GM19372 (cell line): Measurements from ENCODE around the gene LYZL1.
"Not testable (repeated sequence)": the region's sequence is repeated elsewhere in the genome, so short reads cannot be mapped to it uniquely, and the experiment has no call there.

ENCODE experiments used
- ATAC-seq: cut with Tn5 transposase; IDR thresholded peaks from one replicate; pipeline ENCODE4 v1.9.1; 2021; ENCODE audit warnings: mild to moderate bottlenecking, low read depth, moderate library complexity; ENCODE audit not compliant: unreplicated experiment

LYZL1 gene

DNA sequence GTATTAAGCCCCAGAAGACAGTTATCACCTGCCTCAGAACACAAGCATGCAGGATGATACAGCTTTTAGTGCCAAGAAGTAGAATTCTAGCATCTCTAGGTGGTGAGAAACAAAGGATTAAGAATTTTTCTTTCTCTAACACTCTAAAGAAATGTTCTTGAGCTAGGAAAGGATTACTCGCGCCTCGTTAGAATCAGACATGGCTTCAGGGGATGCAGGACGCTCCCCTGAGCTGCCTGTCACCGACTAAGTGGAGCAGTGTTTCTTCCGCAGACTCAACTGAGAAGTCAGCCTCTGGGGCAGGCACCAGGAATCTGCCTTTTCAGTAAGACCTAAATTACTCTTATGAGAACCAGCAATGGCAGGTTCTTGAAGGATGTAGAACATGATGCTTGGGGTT, at the start of gene LYZL1:
LYZL1 (plus strand) TSS at position 165 of the 400 bp plus-strand sequence. CDS start 2,798 bp downstream, outside the sequence.
- not testable (repeated sequence) for ATAC-seq

DNA sequence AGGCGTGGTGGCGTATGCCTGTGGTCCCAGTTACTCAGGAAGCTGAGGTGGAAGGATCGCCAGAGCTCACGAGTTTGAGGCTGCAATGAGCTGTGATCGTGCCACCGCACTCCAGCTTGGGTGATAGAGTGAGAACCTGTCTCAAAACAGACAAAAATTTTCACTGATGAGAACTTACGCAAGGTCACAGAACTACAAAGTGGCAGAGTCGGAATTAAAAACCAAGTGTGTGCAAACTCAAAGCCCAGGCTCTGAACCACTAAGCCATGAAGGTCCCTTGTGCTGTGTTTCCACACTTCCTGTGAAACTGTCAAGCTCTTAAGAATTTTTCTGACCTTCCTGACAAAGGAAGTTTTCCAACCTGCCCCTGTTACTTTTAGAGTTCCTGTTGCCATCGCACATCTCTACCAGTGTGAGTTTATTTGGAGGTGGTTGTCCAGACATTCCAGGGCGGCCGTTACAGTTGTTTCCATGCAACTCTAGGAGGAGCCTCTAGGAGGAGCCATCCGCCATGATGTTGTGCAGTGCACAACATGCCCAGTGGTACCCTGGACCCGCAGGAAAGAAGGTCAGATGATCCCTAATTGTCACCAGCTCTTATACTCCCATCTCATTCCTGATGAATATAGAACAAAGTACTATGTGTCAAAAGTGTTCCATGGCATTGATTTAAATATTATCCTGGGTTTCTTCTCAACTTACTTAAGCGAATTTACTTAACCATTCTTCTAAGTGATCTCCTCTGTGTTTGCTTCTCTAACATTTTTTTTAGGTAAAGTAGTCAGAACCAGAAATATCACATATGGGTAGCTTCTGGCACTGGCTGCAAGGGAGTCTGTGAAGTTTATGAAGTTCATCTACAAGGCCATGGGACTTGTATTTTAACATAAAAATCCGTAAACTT, 49.0 kb upstream of the LYZL1 start:
- ATAC-seq, result no peak

DNA sequence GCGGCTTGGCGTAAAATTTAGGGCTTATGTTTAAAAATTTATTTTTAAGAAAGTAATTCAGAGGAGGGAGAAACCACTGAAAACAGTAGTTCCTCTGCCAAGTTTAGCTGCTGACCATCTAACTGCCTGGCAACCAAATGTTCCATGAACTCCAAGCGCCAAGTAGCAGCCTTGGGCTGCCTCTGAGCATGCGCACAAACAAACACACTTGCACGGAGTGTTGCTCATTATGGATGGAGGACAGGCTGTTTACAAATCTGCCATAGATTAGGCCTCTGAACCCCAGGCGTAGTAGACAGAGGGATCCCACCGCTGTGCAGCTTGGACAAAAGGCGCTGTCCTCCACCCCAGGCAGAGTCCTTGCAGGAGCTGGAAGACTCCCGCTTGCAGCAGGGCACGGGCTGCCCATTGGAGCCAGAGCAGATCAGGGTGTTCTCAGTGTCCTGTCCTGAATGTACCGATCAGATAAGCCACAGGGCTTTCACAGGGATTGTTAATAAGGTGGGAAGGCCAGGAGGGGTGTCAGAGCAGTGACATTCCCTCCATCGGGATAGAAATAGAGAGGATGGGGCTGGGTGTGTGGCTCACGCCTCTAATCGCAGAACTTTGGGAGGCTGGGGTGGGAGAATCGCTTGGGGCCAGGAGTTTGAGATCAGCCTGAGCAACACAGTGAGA, 47.7 kb upstream of the LYZL1 start:
- no peak for ATAC-seq

DNA sequence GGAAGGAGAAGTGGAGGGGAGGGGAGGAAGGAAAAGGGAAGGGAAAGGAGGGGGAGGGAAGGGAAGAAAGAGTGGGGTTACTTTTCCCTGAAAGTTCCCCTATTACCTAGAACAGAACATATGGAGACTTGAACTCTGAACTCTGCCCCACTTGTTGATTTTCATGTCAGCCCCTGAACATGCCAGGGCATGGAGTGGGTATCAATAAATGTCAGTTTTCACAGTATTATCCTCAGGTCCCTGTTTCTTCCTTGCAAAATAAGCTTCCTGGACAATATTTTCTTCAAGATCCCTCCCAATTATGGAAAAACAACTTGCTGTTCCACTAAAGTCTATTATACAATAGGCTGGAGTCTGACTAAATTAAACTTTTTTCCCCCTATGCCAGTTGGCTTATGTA, 46.9 kb upstream of the LYZL1 start:
- ATAC-seq, result no peak

DNA sequence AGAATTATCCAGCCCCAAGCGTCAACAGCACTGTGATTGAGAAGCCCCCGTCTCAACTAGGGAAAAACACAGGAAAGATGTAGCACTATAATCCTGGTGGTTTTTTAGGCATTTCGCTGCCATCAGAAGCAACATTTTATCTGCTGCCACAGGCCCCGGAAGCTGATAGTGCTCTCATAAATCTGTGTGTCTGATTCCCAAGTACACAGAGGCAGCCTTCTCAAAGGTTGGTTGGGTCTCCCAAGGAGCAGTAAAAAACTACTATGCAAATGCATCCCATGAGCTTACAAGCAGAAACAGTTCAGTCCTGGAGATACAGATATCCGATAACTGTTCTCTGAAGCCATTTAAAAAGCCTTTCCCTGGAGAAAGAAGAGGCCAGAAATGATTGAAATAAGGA, 45.8 kb upstream of the LYZL1 start:
- ATAC-seq, result no peak

DNA sequence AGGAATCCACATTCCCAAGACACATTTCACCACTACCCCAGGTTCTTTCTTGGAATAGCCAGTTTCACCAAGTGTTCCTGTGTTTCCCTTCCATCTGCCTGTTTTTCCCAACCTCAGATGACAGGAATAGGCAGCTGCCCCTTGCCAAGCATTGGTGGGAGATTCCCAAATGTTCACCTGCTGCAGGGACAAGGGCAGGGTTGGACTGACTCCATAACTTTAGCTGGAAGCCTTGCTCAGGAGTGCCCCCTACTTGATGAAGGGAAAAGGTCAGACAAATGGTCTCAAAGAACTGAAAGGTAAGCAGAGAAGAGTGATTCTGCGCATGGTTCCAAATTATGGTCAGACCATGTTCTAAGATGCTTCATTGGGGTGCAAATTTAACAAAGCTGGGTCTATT, 45.1 kb upstream of the LYZL1 start:
- no peak for ATAC-seq

DNA sequence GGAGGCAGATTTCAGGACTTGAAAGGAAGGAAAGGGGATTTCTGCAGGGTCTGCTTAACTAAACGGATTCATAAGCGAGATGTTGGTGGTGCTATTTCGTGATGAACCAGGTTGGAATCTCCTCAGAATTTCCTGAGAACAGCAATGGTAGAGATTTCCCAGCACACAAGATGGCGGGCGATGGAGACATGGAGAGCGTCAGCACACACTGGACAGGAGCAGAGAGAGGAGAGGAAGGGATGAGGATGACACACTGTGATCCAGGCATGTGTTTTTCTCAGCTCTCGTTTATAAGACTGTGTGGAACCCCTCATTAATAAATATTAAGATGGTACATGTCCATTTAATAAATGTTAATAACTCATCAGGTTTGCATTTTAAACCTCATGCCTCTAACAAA, 43.9 kb upstream of the LYZL1 start:
- no peak for ATAC-seq

DNA sequence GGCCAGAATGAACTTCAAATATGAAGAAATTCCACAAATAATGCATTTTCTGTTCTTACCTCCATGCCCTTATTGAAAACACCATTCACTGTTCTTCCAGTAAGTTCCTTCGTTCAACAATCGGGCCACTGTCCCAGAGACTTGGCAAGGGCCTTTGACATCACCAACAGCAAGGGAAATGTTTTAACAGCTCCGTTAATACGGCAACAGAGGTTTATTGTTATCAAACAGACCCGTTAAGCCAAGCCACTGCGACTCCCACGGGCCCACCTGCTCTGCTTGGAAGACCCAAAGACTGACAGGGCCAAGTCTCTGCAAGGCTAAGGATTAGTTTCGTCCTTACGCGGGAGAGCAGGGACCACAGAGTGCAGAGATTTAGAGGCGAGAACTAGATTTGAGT, 43.4 kb upstream of the LYZL1 start:
- ATAC-seq, result no peak

DNA sequence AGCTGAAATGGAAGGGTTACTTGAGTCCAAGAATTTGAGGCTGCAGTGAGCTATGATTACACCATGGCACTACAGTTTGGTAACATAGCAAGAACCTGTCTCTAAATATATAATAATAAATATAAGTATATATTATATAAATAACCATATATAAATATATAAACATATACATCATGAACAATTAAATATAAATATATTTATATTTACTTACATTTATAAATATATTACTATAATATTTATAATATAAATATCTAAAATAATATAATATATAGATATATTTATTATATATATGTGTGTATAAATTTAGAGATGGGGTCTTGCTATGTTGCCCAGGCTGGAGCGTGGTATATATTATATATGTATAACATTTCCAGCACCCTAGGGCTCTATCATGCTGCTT, 42.4 kb upstream of the LYZL1 start:
- no peak for ATAC-seq

DNA sequence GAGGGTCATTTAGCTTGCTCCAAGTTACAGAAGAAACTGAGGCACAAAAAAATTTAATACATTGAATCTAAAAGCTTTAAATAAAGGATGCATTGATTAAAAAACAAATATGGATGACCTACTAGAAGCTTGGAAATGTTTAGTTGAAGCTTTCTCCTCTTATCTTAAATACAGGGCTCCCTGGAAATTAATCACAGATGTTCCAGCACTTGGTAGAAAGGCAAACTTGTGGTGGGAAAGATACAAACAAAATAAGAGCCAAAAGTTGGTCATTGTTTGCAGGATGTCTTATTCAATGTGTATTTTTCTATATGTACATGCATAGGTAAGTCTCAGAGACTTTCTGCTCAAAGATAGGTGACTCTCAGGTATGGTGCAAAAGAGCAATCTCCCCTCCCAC, 40.7 kb upstream of the LYZL1 start:
- ATAC-seq, result no peak

DNA sequence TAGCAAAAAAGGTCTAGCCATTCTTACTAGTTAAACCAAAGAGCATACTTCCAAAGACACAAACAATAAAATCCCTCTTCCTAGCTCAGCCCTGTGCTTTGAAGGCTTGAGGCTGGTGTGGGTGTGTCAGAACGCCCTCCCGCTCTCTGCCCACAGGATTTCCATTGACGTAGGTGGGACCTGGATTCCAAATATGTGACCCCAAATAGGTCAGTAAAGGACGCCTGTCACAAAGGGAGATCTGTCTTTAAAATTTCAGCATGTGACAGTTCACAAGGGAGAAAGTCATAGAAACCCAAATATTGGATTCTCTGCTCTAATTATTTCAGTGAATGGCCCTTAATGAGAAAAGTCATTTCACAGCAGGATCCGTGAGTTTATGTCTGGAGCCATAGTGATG, 39.9 kb upstream of the LYZL1 start:
- ATAC-seq, result no peak

DNA sequence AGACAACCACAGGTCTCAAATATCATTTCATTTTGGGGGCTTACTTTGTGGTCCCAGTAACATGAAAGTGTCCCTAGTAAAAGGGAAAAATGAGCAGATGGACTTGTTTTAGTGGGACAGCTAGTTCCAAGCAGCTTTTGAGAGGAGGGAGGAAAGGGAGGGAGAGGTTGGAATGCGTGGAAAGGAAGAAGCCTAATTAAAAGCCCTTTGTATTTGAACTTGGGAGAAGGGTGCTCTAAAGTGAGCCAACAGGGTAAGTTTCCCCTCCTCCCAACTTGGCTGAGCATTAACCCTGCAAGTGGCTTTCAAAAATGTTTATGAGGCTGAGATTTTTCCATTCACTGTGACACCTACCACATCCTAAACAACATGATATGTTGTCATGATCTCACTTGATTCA, 38.8 kb upstream of the LYZL1 start:
- ATAC-seq, result no peak

DNA sequence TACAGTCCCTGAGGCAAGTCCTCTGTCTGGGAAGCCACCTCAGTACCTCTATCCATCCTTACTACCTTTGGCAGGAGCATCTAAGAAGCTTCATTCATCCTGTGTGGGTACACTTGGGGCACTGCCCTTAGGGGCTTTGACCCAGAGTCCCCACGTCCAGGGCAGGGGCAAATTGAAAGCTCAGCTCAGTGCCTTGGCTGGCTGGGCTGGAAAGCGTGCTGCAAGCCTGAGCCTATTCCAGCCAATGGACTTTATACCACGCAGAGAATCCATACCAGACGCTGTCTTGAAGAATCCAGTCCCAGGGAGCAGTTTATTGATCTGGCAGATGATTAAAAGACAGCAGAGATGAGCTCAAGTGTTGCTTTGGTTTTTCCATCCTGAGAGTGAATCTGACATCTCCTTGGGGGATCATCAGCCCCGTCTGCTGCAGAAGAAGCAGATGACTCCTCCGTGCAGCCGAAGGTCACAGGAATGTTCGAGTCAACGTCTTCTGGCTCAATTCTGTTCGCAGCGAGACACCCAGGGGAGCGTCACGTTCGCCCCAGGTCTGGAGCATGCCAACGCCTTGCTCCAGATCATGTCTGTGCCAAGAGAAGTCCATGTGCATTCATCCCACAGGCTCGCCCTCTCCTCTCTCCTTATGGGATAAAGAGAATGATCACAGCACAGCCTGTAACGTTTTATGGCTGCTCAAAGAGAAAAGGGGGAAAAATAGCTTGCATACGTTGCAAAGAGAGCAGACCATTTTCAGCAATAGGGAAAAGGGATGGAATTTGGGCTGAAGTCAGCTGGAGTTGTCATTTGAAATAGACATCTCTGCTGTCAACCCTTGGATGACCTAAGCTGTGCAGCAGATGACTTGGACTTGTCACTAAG, 35.8 kb upstream of the LYZL1 start:
- no peak for ATAC-seq

DNA sequence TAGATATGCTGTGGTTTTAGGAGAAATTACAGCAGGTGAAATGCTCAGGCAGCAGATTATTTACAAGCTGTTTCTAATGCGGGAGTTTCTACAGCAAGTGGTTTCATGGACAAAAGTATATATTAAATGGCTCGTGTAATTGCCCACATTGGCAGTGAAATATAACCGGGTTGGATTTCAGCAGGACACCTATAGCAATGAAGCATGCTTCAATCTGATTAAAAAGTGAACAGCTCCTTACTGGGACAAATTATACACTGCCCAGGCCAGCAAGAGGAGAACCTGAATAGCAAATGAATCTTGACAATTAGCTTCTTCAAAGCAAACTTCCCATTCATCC, 35.2 kb upstream of the LYZL1 start:
- no peak for ATAC-seq

DNA sequence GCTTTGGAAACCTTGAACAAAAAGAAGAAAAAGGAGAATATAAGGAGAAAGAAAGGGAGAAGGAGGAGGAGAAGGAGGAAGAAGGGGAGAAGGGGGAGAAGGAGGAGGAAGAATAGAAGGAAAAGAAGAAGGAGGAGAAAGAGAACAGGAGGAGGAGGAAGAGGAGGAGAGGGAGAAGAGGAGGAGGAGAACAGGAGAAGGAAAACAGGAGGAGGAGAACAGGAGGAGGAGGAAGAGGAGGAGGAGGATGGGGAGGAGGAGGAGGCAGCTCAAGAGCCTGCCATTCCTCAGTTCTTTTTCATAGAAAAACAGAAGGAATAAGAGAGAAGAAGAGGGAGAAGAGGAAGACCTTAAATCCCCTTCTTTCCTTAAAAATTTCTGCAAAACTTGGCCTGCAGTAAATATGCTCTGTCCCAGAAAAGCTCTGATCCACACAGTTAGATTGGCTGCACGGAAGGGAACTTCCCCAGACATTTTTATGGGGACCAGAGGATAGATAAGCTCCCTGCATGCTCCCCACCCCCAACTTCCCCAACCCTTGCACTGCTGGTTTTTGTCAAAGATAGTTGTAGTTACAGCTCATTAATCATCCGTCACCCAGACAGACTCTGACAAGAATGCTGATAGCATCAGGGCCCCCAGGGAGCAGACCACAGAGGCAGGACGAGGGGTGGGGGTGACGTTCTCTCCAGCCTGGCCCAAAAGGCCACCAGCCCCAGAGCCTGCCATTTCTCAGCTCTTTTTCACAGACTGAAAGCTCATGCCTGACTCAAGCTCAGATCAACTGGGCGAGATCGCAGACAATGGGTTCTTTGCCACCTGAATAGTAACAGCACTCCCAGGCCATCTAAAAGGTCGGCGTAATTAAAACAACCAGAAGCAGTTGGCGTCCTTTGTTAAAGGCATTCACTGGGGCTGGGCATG, 34.5 kb upstream of the LYZL1 start:
- ATAC-seq, result no peak

DNA sequence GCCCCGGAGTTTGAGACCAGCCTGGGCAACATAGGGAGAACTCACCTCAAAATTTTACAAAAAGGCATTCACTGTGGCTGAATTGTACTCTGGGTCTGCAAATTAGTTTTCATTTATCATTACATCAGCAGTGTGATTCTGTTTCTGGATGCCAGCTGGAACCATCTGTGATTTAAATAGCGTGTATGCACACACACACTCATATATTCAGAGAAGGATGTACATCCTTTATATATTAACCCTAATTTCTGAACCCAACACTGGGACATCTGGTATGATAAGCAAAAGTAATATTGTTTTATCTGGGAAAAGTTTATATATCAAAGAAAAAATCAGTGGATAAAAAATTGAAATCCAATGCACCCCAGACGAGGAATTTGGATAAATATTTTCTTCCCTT, 33.8 kb upstream of the LYZL1 start:
- ATAC-seq, result no peak

DNA sequence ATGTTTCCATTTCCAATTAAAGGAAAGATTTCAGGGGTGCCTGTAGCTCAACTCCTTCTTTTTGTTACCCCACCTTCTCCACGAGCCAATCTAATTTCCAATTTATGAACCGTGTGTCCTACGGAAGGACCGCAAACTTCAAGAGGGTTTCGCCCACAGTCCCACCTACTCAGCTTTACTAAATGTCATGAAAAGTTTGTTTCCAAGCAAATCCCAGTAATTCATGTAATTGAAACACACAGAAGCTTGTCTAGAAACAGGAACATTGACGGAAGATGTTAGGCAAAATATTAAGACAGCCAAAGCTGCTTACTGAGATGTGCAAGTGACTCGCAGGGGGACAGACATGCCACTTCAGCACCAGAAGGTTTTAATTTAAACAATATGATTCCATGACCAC, 32.9 kb upstream of the LYZL1 start:
- ATAC-seq, result no peak

DNA sequence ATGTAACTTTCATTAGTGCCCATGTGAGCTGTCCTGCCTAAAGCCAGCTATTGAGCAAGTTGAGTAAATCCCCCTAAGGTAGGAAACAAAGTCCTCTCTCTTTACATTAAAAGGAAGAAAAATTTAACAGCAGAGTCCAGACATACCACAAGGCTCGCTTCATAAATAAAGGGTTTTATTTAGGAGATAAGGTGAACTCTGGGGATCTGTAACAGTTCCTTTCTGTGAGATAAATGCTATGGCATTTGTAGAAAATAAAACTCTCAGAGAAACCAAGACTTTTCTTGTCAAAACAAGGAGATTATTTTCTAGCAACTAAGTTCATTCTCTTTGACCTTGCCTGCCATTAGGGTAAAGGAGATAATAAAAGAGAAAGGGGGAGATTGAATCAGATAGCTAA, 32.3 kb upstream of the LYZL1 start:
- no peak for ATAC-seq

DNA sequence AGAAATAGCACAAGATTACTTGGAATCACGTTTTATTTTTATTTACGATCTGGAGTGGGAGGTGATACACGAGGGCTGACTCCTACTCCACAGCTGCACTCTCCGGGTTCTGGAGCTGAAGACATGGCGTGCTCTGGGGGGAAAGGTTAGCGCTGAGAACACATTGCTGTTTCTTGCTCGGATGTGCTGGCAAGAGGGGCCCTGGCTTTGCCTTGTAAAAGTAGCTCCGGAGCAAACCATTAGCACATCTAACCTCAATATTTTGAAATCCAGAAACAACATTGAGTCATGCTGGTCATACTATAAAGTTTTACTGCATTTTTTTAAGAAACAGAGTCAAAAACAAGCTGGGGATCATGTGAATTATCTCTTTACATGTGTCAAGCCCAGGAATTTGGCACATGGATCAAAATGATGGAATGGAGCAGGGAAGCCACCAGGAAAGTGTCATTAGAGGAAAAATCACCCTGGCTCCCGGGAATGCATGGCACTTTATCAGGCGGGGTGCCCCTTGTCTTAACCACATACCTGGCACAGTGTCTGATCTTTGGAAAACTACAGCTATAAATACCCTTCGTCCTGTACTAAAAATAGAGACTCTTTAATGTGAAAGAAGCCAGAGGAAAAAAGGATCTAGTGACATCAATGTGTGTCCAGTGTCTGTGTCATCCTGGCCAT, 31.6 kb upstream of the LYZL1 start:
- no peak for ATAC-seq

DNA sequence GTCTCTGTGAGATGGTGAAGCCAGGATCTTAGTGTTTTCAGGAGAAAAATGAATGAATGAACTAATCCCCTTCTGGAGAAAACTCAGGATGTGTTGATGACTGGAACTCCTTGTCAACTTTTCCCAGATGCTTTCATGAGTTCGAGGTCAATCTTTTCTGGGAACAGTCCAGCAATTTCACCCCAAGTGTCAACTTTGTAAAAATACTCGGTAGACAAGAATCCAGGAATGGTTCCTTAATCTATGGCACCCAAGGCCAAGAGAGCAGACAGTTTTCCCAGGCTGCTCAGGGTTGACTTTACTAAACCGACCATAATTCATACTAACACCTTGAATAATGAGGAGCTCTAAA, 31.1 kb upstream of the LYZL1 start:
- no peak for ATAC-seq
